HepG2 (cell line): ENCODE data around the gene ABCA4. TPM values are rescaled to one million over a fixed set of nuclear protein-coding genes. Genes with fewer than 3 reads are reported as not detected.

ENCODE experiments used
- GATAD2A ChIP-seq: IDR thresholded peaks from 2 replicates; pipeline ENCODE4 v1.6.1; 2016
- GFI1 ChIP-seq: sonication (generic); formaldehyde crosslinking; IDR thresholded peaks from 2 replicates; pipeline ENCODE4 v1.5.0; 2020; ENCODE audit warnings: missing genetic modification reagents, mild to moderate bottlenecking, borderline replicate concordance
- HMGA1 ChIP-seq: sonication (generic); formaldehyde crosslinking; conservative IDR thresholded peaks from 2 replicates; pipeline ENCODE4 v1.4.0; 2020; ENCODE audit warnings: missing genetic modification reagents
- KMT2A ChIP-seq: sonication (generic); formaldehyde crosslinking; IDR thresholded peaks from 2 replicates; pipeline ENCODE4 v1.4.0; 2020; ENCODE audit warnings: missing genetic modification reagents
- MYC ChIP-seq: sonication (generic); formaldehyde crosslinking; IDR thresholded peaks from 2 replicates; pipeline ENCODE4 v1.9.0; 2021; ENCODE audit warnings: missing genetic modification reagents, borderline replicate concordance
- NR2F6 ChIP-seq, 2 experiments: IDR thresholded peaks; 2 replicates each; pipeline ENCODE4 v1.6.1; 2016; ENCODE audit warnings: antibody characterized with exemption in 1 of 2, mild to moderate bottlenecking in 1 of 2
- YEATS4 ChIP-seq: sonication (generic); formaldehyde crosslinking; IDR thresholded peaks from 2 replicates; pipeline ENCODE4 v1.4.0; 2020; ENCODE audit warnings: missing genetic modification reagents, borderline replicate concordance
- ZBTB1 ChIP-seq: sonication (generic); formaldehyde crosslinking; IDR thresholded peaks from 2 replicates; pipeline ENCODE4 v1.4.0; 2020; ENCODE audit warnings: missing genetic modification reagents, borderline replicate concordance
- ZBTB7A ChIP-seq: sonication (generic); formaldehyde crosslinking; IDR thresholded peaks from 2 replicates; pipeline ENCODE4 v1.8.0; 2022; ENCODE audit warnings: mild to moderate bottlenecking, missing genetic modification reagents
- ZNF317 ChIP-seq: sonication (generic); formaldehyde crosslinking; IDR thresholded peaks from 2 replicates; pipeline ENCODE4 v1.5.0; 2020; ENCODE audit warnings: mild to moderate bottlenecking, missing genetic modification reagents
- ZNF614 ChIP-seq: IDR thresholded peaks from 2 replicates; pipeline ENCODE4 v1.6.1; 2018; ENCODE audit warnings: missing biosample characterization, missing genetic modification reagents, inconsistent platforms, borderline replicate concordance
- polyA plus RNA-seq, 8 experiments: library from polyadenylated mRNA; depleted of rRNA in 3 of 8; stranded (reverse) in 7 of 8; unstranded in 1 of 8; fragments of >200 nt; fragmentation: Illumina TruSeq in 4 of 8; extraction: Trizol in 4 of 8; gene quantifications; 2 replicates each; pipeline versions ENCODE4 v1.2.1 to v1.2.3, GENCODE V29; 2011 to 2016; ENCODE audit warnings: low read depth in 4 of 8, missing spikeins in 1 of 8, mixed read lengths in 1 of 8; ENCODE audit not compliant: insufficient read depth in 1 of 8
- total RNA-seq, 5 experiments: library from RNA; depleted of rRNA; stranded (reverse); fragments of >200 nt; fragmentation: Illumina TruSeq; extraction: Trizol; gene quantifications; 2 replicates each; pipeline ENCODE4 v1.2.3, GENCODE V29; 2016; ENCODE audit warnings: low read depth in 1 of 5
- TF ChIP-seq, protein P1 (sequence below): sonication (generic); formaldehyde crosslinking; IDR thresholded peaks from 2 replicates; pipeline ENCODE4 v1.5.0; 2020; ENCODE audit warnings: mild to moderate bottlenecking, low read depth, missing genetic modification reagents, borderline replicate concordance
- TF ChIP-seq, protein P2 (sequence below): sonication (generic); formaldehyde crosslinking; IDR thresholded peaks from 2 replicates; pipeline ENCODE4 v1.4.0; 2020; ENCODE audit warnings: missing genetic modification reagents
- TF ChIP-seq, protein P3 (sequence below): sonication (generic); formaldehyde crosslinking; IDR thresholded peaks from 2 replicates; pipeline ENCODE4 v1.5.1; 2020; ENCODE audit warnings: missing genetic modification reagents, mild to moderate bottlenecking, borderline replicate concordance
- TF ChIP-seq, protein P4 (sequence below): sonication (generic); formaldehyde crosslinking; IDR thresholded peaks from 2 replicates; pipeline ENCODE4 v1.4.0; 2020; ENCODE audit warnings: missing genetic modification reagents, borderline replicate concordance
- TF ChIP-seq, protein P5 (sequence below): sonication (generic); formaldehyde crosslinking; IDR thresholded peaks from 2 replicates; pipeline ENCODE4 v1.5.1; 2020; ENCODE audit warnings: missing genetic modification reagents, mild to moderate bottlenecking, borderline replicate concordance
- TF ChIP-seq, protein P6 (sequence below): sonication (generic); formaldehyde crosslinking; IDR thresholded peaks from 2 replicates; pipeline ENCODE4 v1.5.0; 2020; ENCODE audit warnings: missing genetic modification reagents

Gene ABCA4
- total and polyA plus RNA-seq, 2 of the 13 experiments (the other 11 are each of a cell fraction or from before 2014, with no cell fraction given) = 0.24 to 0.67 TPM

DNA sequence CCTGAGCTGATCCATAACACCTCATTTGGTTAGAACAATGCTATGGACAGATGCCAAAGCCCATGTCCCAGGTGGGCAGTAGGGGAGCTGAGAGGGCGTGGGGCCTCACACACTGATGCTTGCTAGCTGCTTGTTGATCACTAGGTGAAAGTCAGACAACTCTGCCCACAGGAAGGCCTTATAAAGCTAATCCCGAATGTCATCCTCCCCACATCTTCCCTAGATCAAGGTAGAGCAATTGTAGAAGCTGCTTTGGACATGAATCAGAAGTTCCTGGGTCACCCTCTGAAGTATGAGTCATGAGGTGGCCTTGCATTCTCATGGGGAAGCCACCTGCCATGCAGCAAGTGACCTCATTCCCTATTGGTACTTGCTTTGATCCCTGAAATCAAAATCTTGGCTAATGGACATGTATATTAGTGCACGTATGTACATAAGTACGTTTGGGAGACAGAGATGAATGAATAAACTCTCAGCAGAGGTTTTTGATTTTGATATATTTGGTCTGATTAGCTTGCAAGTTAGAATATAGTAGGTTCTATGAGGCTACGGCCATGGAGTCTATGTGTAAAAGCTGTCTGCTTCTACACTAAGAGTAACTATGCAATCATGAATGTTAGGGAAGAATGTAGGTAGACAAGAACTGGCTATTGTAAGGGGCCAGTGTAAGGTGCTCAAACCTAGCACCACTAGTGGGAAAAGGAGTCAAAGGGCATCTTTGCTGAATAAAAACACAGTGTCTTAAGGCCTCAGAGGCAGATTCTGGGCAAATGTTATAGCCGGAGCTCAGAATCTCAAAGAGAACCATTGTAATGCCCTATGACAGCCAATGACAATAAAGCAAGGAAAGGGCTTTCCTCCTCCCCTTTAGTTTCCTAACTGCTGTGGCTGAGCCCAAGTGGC is 52.6 kb downstream of the ABCA4 start (continued):
- TF ChIP-seq GFI1 (CRISPR knock-in tag) (peak; percentile 31; the same call in 1 of the 2 replicates), MYC (0 out of 2 replicates have a peak, but pooled peaks have one; percentile 10), KMT2A (CRISPR knock-in tag) (no peak), GATAD2A (CRISPR knock-in tag) (peak; percentile 70; the same call in 1 of the 2 replicates), YEATS4 (CRISPR knock-in tag) (0 out of 2 replicates have a peak, but pooled peaks have one; percentile 26), ZNF317 (CRISPR knock-in tag) (0 out of 2 replicates have a peak, but pooled peaks have one; percentile 14), ZBTB7A (CRISPR knock-in tag) (no peak), ZNF614 (CRISPR knock-in tag) (peak; percentile 54; the same call in 1 of the 2 replicates), HMGA1 (CRISPR knock-in tag) (no peak), ZBTB1 (CRISPR knock-in tag) (no peak), NR2F6 (IDR thresholded peaks at IDR 0.05) (0 out of 2 replicates have a peak, but pooled peaks have one; percentile 16), NR2F6 (CRISPR knock-in tag; IDR thresholded peaks at IDR 0.05) (peak; percentile 58; the same call in 1 of the 2 replicates)
- TF ChIP-seq, protein P1, sequence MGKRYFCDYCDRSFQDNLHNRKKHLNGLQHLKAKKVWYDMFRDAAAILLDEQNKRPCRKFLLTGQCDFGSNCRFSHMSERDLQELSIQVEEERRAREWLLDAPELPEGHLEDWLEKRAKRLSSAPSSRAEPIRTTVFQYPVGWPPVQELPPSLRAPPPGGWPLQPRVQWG = no peak
- TF ChIP-seq, protein P2, sequence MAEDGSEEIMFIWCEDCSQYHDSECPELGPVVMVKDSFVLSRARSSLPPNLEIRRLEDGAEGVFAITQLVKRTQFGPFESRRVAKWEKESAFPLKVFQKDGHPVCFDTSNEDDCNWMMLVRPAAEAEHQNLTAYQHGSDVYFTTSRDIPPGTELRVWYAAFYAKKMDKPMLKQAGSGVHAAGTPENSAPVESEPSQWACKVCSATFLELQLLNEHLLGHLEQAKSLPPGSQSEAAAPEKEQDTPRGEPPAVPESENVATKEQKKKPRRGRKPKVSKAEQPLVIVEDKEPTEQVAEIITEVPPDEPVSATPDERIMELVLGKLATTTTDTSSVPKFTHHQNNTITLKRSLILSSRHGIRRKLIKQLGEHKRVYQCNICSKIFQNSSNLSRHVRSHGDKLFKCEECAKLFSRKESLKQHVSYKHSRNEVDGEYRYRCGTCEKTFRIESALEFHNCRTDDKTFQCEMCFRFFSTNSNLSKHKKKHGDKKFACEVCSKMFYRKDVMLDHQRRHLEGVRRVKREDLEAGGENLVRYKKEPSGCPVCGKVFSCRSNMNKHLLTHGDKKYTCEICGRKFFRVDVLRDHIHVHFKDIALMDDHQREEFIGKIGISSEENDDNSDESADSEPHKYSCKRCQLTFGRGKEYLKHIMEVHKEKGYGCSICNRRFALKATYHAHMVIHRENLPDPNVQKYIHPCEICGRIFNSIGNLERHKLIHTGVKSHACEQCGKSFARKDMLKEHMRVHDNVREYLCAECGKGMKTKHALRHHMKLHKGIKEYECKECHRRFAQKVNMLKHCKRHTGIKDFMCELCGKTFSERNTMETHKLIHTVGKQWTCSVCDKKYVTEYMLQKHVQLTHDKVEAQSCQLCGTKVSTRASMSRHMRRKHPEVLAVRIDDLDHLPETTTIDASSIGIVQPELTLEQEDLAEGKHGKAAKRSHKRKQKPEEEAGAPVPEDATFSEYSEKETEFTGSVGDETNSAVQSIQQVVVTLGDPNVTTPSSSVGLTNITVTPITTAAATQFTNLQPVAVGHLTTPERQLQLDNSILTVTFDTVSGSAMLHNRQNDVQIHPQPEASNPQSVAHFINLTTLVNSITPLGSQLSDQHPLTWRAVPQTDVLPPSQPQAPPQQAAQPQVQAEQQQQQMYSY (CRISPR knock-in tag) = no peak
- TF ChIP-seq, protein P3, sequence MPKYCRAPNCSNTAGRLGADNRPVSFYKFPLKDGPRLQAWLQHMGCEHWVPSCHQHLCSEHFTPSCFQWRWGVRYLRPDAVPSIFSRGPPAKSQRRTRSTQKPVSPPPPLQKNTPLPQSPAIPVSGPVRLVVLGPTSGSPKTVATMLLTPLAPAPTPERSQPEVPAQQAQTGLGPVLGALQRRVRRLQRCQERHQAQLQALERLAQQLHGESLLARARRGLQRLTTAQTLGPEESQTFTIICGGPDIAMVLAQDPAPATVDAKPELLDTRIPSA (CRISPR knock-in tag) = no peak
- TF ChIP-seq, protein P4, sequence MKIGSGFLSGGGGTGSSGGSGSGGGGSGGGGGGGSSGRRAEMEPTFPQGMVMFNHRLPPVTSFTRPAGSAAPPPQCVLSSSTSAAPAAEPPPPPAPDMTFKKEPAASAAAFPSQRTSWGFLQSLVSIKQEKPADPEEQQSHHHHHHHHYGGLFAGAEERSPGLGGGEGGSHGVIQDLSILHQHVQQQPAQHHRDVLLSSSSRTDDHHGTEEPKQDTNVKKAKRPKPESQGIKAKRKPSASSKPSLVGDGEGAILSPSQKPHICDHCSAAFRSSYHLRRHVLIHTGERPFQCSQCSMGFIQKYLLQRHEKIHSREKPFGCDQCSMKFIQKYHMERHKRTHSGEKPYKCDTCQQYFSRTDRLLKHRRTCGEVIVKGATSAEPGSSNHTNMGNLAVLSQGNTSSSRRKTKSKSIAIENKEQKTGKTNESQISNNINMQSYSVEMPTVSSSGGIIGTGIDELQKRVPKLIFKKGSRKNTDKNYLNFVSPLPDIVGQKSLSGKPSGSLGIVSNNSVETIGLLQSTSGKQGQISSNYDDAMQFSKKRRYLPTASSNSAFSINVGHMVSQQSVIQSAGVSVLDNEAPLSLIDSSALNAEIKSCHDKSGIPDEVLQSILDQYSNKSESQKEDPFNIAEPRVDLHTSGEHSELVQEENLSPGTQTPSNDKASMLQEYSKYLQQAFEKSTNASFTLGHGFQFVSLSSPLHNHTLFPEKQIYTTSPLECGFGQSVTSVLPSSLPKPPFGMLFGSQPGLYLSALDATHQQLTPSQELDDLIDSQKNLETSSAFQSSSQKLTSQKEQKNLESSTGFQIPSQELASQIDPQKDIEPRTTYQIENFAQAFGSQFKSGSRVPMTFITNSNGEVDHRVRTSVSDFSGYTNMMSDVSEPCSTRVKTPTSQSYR (CRISPR knock-in tag) = no peak
- TF ChIP-seq, protein P5, sequence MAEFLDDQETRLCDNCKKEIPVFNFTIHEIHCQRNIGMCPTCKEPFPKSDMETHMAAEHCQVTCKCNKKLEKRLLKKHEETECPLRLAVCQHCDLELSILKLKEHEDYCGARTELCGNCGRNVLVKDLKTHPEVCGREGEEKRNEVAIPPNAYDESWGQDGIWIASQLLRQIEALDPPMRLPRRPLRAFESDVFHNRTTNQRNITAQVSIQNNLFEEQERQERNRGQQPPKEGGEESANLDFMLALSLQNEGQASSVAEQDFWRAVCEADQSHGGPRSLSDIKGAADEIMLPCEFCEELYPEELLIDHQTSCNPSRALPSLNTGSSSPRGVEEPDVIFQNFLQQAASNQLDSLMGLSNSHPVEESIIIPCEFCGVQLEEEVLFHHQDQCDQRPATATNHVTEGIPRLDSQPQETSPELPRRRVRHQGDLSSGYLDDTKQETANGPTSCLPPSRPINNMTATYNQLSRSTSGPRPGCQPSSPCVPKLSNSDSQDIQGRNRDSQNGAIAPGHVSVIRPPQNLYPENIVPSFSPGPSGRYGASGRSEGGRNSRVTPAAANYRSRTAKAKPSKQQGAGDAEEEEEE (CRISPR knock-in tag) = no peak
- TF ChIP-seq, protein P6, sequence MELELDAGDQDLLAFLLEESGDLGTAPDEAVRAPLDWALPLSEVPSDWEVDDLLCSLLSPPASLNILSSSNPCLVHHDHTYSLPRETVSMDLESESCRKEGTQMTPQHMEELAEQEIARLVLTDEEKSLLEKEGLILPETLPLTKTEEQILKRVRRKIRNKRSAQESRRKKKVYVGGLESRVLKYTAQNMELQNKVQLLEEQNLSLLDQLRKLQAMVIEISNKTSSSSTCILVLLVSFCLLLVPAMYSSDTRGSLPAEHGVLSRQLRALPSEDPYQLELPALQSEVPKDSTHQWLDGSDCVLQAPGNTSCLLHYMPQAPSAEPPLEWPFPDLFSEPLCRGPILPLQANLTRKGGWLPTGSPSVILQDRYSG (CRISPR knock-in tag) = no peak
